Mammary epithelial cell (primary cell): ENCODE measurements around the gene CPXM2.

ENCODE experiments used
- EZH2 ChIP-seq: IDR thresholded peaks from 2 replicates; pipeline ENCODE4 v1.6.1; 2012; ENCODE audit warnings: low read length, inconsistent platforms, borderline replicate concordance
- TF ChIP-seq, protein P1 (sequence below), 2 donors: IDR thresholded peaks in 1 of 2; conservative IDR thresholded peaks in 1 of 2; 2 replicates each; pipeline ENCODE4 v1.5.1; 2011 to 2012; ENCODE audit warnings: inconsistent platforms in 2 of 2, low read length in 2 of 2, mild to moderate bottlenecking in 2 of 2, control low read depth in 1 of 2, low read depth in 1 of 2; ENCODE audit not compliant: insufficient read depth in 1 of 2; ENCODE audit errors: extremely low read depth in 1 of 2

GRCh38 chr10:123922126-123922525 is 30.5 kb upstream of the CPXM2 start:
- TF ChIP-seq, protein P1, sequence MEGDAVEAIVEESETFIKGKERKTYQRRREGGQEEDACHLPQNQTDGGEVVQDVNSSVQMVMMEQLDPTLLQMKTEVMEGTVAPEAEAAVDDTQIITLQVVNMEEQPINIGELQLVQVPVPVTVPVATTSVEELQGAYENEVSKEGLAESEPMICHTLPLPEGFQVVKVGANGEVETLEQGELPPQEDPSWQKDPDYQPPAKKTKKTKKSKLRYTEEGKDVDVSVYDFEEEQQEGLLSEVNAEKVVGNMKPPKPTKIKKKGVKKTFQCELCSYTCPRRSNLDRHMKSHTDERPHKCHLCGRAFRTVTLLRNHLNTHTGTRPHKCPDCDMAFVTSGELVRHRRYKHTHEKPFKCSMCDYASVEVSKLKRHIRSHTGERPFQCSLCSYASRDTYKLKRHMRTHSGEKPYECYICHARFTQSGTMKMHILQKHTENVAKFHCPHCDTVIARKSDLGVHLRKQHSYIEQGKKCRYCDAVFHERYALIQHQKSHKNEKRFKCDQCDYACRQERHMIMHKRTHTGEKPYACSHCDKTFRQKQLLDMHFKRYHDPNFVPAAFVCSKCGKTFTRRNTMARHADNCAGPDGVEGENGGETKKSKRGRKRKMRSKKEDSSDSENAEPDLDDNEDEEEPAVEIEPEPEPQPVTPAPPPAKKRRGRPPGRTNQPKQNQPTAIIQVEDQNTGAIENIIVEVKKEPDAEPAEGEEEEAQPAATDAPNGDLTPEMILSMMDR (conservative IDR thresholded peaks at IDR 0.05 in 1 of 2, IDR thresholded peaks at IDR 0.05 in 1 of 2; ENCODE audit: extremely low read depth in 1 of 2, insufficient read depth in 1 of 2, low read depth in 1 of 2, low read length in 2 of 2), result no peak
- no peak for TF ChIP-seq EZH2
